Skeletal muscle cell (primary cell): ENCODE results near the gene CAMK2A.
"Not testable (repeated sequence)": the region's sequence is repeated elsewhere in the genome, so short reads cannot be mapped to it uniquely, and the experiment has no call there.

ENCODE experiments used
- DNase-seq: peaks from one replicate; pipeline ENCODE4 v3.0.0-alpha.2; 2010; ENCODE audit warnings: low read depth
- H3K4me3 ChIP-seq: 2 replicates; pipeline ENCODE4 v1.5.1; 2011; ENCODE audit warnings: low read depth, mild to moderate bottlenecking, control low read depth, low read length, moderate library complexity

Gene CAMK2A

GRCh38 chr5:150263375-150263775, 26.2 kb downstream of the CAMK2A start:
- no peak overlapping the region for H3K4me3 ChIP-seq
- no peak for DNase-seq

- DNase-seq: no peak
Measured at GRCh38 chr5:150262502-150262901, 27.1 kb downstream of the CAMK2A start.

GRCh38 chr5:150261231-150261630, 28.3 kb downstream of the CAMK2A start:
- no peak overlapping the region for H3K4me3 ChIP-seq
- DNase-seq: no peak

More at GRCh38 chr5:150262502-150262901, 27.1 kb downstream of the CAMK2A start:
- no peak overlapping the region for H3K4me3 ChIP-seq

- no peak overlapping the region for H3K4me3 ChIP-seq
- no peak for DNase-seq
Measured at GRCh38 chr5:150258130-150258529, 31.4 kb downstream of the CAMK2A start.

DNA sequence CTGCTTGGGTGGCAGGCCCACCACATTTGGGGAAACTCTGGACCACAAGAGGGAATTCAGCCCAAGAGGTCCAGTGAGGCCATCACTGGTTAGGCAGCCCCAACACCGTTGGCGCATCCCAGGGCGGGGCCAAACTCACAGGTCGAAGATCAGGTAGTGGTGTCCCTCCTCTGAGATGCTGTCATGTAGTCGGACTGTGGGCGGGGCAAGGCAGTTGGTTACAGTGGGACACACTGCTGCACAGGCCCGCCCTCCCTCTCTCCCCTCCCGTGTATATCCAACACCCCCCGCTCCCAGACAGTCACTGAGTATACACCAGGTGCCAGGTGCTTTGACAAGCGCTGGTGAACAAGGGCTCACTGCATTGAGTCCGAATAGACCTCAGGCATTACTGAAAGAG, 32.1 kb downstream of the CAMK2A start:
- no peak overlapping the region for H3K4me3 ChIP-seq
- no peak for DNase-seq

DNA sequence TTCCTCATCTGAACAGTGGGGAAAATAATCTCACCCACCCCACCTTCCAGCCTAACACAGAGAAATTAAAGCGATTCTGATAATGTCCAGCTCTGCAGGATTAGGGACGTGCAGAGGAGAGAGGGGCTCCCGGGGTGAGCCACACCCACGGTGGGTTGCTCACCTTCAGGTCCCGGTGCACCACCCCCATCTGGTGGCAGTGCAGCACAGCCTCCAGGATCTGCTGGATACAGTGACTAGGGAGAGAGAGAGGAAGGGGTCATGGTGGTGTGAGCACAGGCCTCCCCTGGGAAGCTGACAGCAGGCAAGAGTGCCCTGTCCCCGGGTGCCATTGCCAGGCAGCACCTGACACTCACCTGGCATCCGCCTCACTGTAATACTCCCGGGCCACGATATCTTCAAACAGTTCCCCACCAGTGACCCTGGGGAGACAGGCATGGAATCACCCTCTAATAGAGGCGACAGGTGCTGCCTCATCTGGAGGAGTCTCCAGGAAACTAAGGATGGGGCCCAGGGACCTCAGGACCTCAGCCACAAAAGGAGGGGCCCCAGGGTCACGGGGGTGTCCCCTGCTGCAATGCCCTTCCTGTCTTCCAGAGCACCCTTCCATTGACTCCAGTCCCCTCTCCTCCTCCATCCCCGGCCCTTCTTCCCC, 33.0 kb downstream of the CAMK2A start:
- DNase-seq: no peak

DNA sequence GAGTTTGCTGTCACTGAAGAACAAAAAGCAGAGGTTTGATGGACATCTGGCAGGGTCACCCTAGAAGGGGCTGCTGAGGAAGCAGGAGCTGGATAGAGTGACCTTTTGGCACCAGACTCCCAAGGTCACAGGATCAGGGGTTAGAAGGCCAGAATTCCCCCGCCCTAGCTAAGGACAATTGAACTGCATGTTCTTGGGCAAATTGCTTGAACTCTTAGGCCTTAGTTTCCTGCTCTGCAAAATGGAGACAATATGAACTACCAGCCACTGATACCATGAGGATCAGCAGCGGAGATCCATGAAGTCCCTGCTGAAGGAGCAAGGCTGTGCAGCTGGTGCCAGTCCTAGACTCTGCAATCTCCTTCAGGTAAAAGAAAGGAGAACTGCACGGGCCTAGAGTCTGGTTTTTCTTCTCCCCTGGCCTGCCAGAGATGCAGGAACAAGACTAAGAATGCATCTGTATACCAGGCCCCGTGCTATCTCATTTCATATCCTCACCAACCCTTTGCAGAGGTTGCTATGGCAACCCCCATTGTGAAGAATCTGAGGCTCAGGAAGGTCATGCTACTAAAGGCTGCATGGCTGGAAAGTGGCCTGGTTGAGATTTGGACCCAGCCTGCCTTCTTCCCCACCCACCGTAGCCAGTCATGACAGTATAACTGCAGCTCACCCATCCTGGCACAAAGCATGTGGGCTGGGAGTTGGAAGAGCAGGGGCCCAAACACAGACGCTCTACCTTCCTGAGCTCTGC, 33.7 kb downstream of the CAMK2A start:
- H3K4me3 ChIP-seq: no peak overlapping the region
- no peak for DNase-seq

More for the DNA sequence above, 33.0 kb downstream of the CAMK2A start:
- no peak overlapping the region for H3K4me3 ChIP-seq

DNA sequence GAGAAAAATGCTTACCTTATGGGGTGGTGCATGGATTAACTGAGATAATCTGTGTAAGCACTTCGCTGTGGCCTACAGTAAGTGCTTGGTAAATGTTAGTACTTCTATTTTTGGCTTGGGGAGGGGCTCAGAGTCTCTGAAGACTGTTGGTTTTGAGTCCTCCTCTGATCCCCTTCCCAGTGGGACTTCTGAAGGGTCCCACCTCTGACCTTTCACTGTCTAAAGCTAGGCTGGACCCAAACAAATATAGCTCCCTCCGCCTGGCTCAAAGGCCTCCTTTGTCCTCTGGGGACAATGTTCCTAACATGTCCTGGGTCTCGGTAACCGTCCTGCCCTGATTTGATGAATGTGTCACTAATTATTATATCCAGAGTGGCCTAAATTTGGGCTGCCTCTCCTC, 34.8 kb downstream of the CAMK2A start:
- no peak overlapping the region for H3K4me3 ChIP-seq
- no peak for DNase-seq

DNA sequence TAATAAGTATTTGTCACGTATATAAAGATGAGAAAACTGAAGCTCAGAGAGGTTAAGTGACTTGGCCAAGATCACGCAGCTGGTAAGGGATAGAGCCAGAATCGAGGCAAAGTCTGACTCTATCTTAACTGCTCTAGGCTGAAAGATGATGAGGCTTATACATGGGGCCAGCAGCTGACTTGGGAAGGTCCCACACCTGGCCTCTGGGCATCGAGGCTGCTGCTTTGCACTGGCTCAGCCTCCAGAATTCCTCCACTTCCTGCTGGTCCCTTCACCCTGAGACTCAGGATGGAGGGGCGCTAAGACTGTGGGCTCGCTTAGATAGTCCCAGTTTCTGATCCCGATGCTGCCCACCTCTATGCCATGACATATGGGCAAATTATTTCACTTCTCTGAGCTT, 35.2 kb downstream of the CAMK2A start:
- H3K4me3 ChIP-seq: no peak overlapping the region
- DNase-seq: no peak

DNA sequence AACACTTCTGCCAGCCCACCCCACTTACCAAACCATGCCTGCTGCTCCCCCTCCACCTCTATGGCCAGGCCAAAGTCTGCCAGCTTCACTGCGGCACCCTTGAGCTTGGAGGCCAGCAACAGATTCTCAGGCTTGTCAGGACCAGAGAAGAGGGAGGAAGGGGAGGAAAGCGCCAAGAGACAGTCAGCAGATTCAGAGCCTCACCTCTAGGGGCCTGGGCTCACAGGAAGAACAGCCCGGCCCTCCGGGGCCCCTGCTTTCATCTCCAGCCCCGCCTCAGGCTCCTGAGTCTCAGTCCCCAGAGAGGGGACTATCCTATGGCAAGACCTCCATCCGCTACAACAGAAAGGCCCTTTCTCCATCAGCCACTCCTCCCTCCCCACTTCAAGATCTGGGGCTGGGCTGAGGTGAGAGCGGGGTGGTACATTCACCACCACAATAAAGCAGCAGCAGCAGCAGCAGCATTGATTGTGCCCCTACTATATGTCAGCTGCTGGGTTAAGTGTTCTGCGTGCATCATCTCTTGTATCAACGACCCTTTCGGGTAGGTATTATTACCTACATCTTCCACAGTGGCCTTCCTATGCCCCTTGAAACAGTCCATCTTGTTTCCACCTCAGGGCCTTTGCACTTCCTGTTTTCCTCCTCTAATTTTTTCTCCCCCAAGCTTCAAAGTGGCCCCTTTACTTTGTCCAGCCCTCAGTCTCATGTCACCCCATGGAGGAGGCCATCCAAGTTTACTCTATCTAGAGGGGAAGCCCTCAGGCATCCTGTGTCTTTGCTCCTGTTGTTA, 36.0 kb downstream of the CAMK2A start:
- no peak for DNase-seq
- H3K4me3 ChIP-seq: no peak overlapping the region

- DNase-seq: no peak
- no peak overlapping the region for H3K4me3 ChIP-seq
Measured at GRCh38 chr5:150252489-150252888, 37.1 kb downstream of the CAMK2A start.

- H3K4me3 ChIP-seq: no peak overlapping the region
- no peak for DNase-seq
Measured at GRCh38 chr5:150251504-150251903, 38.1 kb downstream of the CAMK2A start.

DNA sequence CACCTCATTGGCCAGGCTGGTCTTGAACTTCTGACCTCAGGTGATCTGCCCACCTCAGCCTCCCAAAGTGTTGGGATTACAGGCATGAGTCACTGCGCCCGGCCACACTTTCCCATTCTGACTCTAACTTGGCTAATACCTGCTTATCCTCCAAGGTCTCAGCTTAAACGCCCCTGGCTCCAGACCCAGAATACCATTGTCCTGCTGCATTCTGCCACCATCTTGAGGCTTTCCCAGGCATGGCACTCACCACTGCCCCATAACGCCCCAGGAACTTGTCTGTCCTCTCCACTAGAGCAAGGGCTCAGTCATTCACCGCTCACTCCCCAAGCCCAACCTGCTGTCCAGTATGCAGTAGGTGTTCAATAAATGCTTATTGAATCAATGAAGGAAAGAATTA, 39.8 kb downstream of the CAMK2A start:
- no peak for DNase-seq
- H3K4me3 ChIP-seq: no peak overlapping the region

GRCh38 chr5:150248946-150249345, 40.6 kb downstream of the CAMK2A start:
- H3K4me3 ChIP-seq: no peak overlapping the region
- DNase-seq: no peak

DNA sequence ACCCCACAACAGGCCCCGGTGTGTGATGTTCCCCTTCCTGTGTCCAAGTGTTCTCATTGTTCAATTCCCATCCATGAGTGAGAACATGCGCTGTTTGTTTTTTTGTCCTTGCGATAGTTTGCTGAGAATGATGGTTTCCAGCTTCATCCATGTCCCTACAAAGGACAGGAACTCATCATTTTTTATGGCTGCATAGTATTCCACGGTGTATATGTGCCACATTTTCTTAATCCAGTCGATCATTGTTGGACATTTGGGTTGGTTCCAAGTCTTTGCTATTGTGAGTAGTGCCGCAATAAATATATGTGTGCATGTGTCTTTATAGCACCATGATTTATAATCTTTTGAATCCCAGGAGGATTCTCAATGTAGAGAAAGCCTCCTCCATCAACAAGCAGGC, 41.1 kb downstream of the CAMK2A start:
- H3K4me3 ChIP-seq, DNase-seq: not testable (repeated sequence)

GRCh38 chr5:150247726-150248125, 41.8 kb downstream of the CAMK2A start:
- H3K4me3 ChIP-seq: no peak overlapping the region
- DNase-seq: no peak

- H3K4me3 ChIP-seq: no peak overlapping the region
- DNase-seq: no peak
Measured at GRCh38 chr5:150246835-150247234, 42.7 kb downstream of the CAMK2A start.

GRCh38 chr5:150246429-150246828, 43.1 kb downstream of the CAMK2A start:
- DNase-seq: no peak
- no peak overlapping the region for H3K4me3 ChIP-seq

- no peak for DNase-seq
- H3K4me3 ChIP-seq: no peak overlapping the region
Measured at GRCh38 chr5:150245808-150246207, 43.8 kb downstream of the CAMK2A start.

- H3K4me3 ChIP-seq: no peak overlapping the region
- DNase-seq: no peak
Measured at GRCh38 chr5:150245111-150245789, 44.3 kb downstream of the CAMK2A start.
